Suprapubic skin (tissue), 3 donors: ENCODE data around the gene MYH11.

ENCODE experiments used
- CTCF ChIP-seq, 2 donors: fragments of 200-600 bp in 1 of 2; fragments of 450-650 bp in 1 of 2; sonication (generic) in 1 of 2; IDR thresholded peaks; one replicate each; pipeline ENCODE4 v1.5.1; 2016 to 2019; ENCODE audit warnings: antibody characterized with exemption in 2 of 2, mild to moderate bottlenecking in 1 of 2, moderate library complexity in 1 of 2
- POLR2A ChIP-seq, 2 donors: fragments of 450-650 bp; IDR thresholded peaks; one replicate each; pipeline ENCODE4 v1.6.1; 2017; ENCODE audit warnings: antibody characterized with exemption in 2 of 2, mild to moderate bottlenecking in 2 of 2, moderate library complexity in 2 of 2

DNA sequence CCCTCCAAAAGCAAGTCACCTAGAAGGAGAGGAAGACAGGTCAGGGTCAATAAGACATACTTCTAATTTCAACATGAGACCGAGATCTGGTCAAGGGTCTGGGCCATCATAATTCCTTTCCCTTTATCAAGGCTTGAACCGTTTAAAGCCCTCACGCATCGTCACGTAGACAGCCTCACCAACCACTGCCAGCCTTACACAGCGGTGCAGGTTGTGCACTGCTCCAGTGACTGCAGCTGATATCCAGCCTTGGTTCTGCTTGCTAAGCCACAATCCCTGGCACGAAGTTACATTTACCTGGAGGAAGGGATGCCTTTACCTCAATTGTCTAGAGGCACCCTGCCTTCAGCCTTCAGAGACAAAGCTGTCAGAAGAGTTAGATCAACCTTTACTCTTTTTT, 85.1 kb downstream of the MYH11 start:
- TF ChIP-seq POLR2A (IDR thresholded peaks at IDR 0.05) (no peak), CTCF (IDR thresholded peaks at IDR 0.05) (no peak)
